SKM-1 treated with dmso at 0.1 percent for 144 hours (cell line): ENCODE measurements around the gene BCORL1.
A peak's percentile ranks its signal among the peaks of the same experiment; 100 is the strongest.

Source experiments
- DNase-seq: peaks from one replicate; lab custom pipeline; 2025; ENCODE audit not compliant: unreplicated experiment; lab: John Stamatoyannopoulos, UW

The BCORL1 gene

GRCh38 chrX:129982300-129983251, at the start of gene BCORL1:
Gene BCORL1 (plus strand): TSS chrX:129982635. CDS start chrX:130005232, 22,597 bp downstream.
- peak; percentile 84 for DNase-seq

- DNase-seq = no peak
These were observed 49.6 kb upstream of the BCORL1 start for GRCh38 chrX:129932821-129933321.

- DNase-seq = no peak
These were observed 48.7 kb upstream of the BCORL1 start for GRCh38 chrX:129933700-129934099.

GRCh38 chrX:129934461-129934860, 48.0 kb upstream of the BCORL1 start:
- no peak for DNase-seq

- DNase-seq = no peak
These were observed 47.5 kb upstream of the BCORL1 start for GRCh38 chrX:129934952-129935351.

GRCh38 chrX:129938081-129938480, 44.4 kb upstream of the BCORL1 start:
- no peak for DNase-seq

- no peak for DNase-seq
These were observed 42.4 kb upstream of the BCORL1 start for GRCh38 chrX:129939986-129940385.

GRCh38 chrX:129940721-129941120, 41.7 kb upstream of the BCORL1 start:
- no peak for DNase-seq

- DNase-seq = no peak
These were observed 37.3 kb upstream of the BCORL1 start for GRCh38 chrX:129945131-129945530.

- no peak for DNase-seq
These were observed 29.1 kb upstream of the BCORL1 start for GRCh38 chrX:129953334-129953648.

- DNase-seq = no peak
These were observed 28.6 kb upstream of the BCORL1 start for GRCh38 chrX:129953881-129954280.

- DNase-seq = no peak
These were observed 27.6 kb upstream of the BCORL1 start for GRCh38 chrX:129954804-129955203.

- no peak for DNase-seq
These were observed 26.8 kb upstream of the BCORL1 start for GRCh38 chrX:129955682-129956081.

GRCh38 chrX:129956145-129956544, 26.3 kb upstream of the BCORL1 start:
- DNase-seq = no peak

- no peak for DNase-seq
These were observed 25.7 kb upstream of the BCORL1 start for GRCh38 chrX:129956765-129957164.

- DNase-seq = peak; percentile 72
These were observed 25.0 kb upstream of the BCORL1 start for GRCh38 chrX:129957241-129958082.

- DNase-seq = no peak
These were observed 24.4 kb upstream of the BCORL1 start for GRCh38 chrX:129958083-129958465.

- no peak for DNase-seq
These were observed 23.5 kb upstream of the BCORL1 start for GRCh38 chrX:129958814-129959492.

- DNase-seq = no peak
These were observed 23.0 kb upstream of the BCORL1 start for GRCh38 chrX:129959493-129959832.

- peak; percentile 63 for DNase-seq
These were observed 21.0 kb upstream of the BCORL1 start for GRCh38 chrX:129961180-129962083.
